Testis (tissue), 2 donors: ENCODE measurements around the gene DOCK6.

Experiments used
- POLR2A ChIP-seq: fragments of 450-650 bp; IDR thresholded peaks from one replicate; pipeline ENCODE4 v1.6.1; 2017; ENCODE audit warnings: antibody characterized with exemption, mild to moderate bottlenecking, moderate library complexity
- TF ChIP-seq, protein P1 (sequence below), 3 experiments: fragments of 450-650 bp in 2 of 3; fragments of 200-600 bp in 1 of 3; sonication (generic) in 1 of 3; IDR thresholded peaks; one replicate each; pipeline ENCODE4 v1.5.1; 2016 to 2019; ENCODE audit warnings: antibody characterized with exemption in 3 of 3, mild to moderate bottlenecking in 2 of 3, moderate library complexity in 1 of 3

DNA sequence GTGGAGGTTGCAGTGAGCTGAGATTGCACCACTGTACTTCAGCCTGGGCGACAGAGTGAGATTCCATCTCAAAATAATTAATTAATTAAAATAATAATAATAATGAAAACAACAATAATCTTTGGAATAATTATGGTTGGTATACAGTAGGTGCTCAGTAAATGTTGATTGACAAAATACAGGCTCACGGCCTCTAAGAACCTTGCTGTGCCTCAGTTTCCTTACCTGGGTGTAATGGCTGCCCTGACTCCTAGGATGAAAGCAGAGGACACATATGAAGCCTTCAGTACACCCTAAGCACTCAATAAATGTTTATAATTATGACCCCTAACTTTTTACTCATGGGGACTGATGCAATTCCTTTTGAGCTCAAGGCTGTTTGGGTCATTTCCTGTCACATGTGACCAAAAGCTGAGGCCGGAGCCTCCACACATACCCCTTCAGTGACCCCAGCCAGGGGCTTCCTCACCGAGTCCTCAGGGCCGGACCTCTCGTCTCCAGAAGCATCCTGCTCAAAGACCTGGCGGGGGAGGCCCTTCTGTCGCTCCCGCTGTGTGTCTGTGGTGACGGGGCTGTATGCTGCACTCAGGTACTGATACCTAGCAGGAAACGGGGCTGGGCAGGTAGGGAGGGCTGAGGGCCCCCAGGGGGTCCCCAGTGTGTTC, 10.5 kb downstream of the DOCK6 start:
- TF ChIP-seq, protein P1, sequence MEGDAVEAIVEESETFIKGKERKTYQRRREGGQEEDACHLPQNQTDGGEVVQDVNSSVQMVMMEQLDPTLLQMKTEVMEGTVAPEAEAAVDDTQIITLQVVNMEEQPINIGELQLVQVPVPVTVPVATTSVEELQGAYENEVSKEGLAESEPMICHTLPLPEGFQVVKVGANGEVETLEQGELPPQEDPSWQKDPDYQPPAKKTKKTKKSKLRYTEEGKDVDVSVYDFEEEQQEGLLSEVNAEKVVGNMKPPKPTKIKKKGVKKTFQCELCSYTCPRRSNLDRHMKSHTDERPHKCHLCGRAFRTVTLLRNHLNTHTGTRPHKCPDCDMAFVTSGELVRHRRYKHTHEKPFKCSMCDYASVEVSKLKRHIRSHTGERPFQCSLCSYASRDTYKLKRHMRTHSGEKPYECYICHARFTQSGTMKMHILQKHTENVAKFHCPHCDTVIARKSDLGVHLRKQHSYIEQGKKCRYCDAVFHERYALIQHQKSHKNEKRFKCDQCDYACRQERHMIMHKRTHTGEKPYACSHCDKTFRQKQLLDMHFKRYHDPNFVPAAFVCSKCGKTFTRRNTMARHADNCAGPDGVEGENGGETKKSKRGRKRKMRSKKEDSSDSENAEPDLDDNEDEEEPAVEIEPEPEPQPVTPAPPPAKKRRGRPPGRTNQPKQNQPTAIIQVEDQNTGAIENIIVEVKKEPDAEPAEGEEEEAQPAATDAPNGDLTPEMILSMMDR (IDR thresholded peaks at IDR 0.05) = no peak
- no peak for TF ChIP-seq POLR2A
